ENCODE data around the gene UBA3.

UBA3 gene

GRCh38 chr3:69013253-69014021 is 66.7 kb downstream of the UBA3 start, which contains the start of gene EOGT:
Gene EOGT (minus strand): TSS chr3:69013684. CDS start chr3:69009846, 3,838 bp downstream.
- no peaks in the 10 kb centered on the region for H3K9me3 Mint-ChIP-seq
- peak; percentile 87 for ATAC-seq
- peaks cover 43% of the 10 kb centered on the region for H3K36me3 Mint-ChIP-seq
- peaks cover 22% of the 10 kb centered on the region for H3K4me1 Mint-ChIP-seq
- peak within 1 kb of the TSS; percentile 81 for H3K27ac Mint-ChIP-seq
- peak; percentile 76 to 92 for DNase-seq (ENCODE audit: low spot score in 2 of 2)
- peak within 1 kb of the TSS; percentile 72 for H3K4me3 Mint-ChIP-seq

- peaks cover 22% of the 10 kb centered on the region for H3K4me1 Mint-ChIP-seq
- H3K27ac Mint-ChIP-seq: peak overlapping the region; percentile 56
- ATAC-seq (peak; percentile 25), DNase-seq (ENCODE audit: low spot score in 2 of 2) (peak in 1 of 2 donors; percentile 63)
- peaks cover 43% of the 10 kb centered on the region for H3K36me3 Mint-ChIP-seq
- no peaks in the 10 kb centered on the region for H3K9me3 Mint-ChIP-seq
- H3K4me3 Mint-ChIP-seq: peak overlapping the region; percentile 72
These were observed 67.3 kb downstream of the UBA3 start for GRCh38 chr3:69012800-69013252.

DNA sequence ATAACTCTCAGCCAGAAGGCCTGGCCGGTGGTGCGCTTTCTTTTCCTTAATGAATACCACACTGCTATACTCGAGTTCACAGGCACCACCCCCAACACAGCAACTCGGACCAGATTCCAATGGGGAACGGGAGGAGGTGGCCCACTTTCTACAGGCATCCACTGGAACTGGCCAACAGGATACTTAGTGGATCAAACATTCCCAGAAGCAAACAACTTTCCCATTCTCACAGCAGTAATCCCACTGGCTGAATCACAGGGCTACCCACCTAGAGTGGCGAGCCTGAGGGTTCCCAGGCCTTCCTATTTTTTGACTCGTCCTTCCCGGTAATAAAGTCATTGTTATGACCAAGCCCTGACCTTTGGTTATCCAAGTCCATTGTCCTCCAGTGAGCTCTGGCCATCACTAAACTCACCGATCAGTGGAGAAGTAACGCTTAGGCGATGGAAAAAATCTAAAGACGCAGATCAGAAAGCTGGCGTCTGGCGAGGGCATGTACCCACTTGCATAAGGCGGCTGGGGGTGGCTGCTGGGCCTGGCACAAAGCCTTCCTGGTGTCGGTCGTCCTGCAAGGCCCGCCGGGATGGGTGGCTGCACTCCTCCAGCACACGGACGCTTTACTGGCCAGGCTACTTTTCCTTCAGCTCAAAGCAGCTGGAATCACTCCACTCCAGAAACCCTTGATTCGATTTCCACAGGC is 67.9 kb downstream of the UBA3 start:
- Mint-ChIP-seq H3K4me1 (peaks cover 22% of the 10 kb centered on the region), H3K36me3 (peaks cover 41% of the 10 kb centered on the region), H3K27ac (peak overlapping the region; percentile 56), H3K4me3 (peak overlapping the region; percentile 72), H3K9me3 (no peaks in the 10 kb centered on the region)
- ATAC-seq (no peak), DNase-seq (ENCODE audit: low spot score in 2 of 2) (no peak)

DNA sequence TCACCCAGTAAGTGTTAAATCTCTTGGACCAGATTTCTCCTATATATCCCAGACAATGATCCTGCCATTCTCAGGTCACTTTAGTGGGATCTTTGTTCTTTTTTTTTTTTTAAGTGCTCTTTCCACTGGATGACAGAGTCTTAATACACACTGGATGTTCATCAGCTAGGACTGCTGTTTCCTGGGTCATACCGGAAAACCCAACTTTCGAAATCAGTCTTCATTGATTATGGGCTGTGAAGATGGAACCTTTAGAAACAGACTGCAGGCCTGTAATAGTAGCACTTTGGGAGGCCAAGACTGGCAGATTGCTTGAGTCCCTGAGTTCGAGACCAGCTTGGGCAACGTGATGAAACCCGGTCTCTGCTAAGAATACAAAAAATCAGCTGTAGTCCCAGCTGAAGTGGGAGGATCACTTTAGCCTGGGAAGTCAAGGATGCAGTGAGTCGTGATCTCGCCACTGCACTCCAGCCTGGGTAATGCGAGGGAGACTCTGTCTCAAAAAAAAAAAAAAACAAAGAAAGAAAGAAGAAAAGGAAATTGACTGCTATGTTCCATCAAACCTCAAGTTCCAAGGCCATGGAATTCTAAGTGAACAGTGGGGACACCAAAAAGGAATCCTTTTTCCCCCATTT is 69.0 kb downstream of the UBA3 start:
- Mint-ChIP-seq H3K4me3 (peak overlapping the region; percentile 72), H3K36me3 (peaks cover 47% of the 10 kb centered on the region), H3K27ac (peak overlapping the region; percentile 53), H3K4me1 (peaks cover 22% of the 10 kb centered on the region), H3K9me3 (no peaks in the 10 kb centered on the region)
- DNase-seq (ENCODE audit: low spot score in 2 of 2): no peak
- no peak for ATAC-seq

DNA sequence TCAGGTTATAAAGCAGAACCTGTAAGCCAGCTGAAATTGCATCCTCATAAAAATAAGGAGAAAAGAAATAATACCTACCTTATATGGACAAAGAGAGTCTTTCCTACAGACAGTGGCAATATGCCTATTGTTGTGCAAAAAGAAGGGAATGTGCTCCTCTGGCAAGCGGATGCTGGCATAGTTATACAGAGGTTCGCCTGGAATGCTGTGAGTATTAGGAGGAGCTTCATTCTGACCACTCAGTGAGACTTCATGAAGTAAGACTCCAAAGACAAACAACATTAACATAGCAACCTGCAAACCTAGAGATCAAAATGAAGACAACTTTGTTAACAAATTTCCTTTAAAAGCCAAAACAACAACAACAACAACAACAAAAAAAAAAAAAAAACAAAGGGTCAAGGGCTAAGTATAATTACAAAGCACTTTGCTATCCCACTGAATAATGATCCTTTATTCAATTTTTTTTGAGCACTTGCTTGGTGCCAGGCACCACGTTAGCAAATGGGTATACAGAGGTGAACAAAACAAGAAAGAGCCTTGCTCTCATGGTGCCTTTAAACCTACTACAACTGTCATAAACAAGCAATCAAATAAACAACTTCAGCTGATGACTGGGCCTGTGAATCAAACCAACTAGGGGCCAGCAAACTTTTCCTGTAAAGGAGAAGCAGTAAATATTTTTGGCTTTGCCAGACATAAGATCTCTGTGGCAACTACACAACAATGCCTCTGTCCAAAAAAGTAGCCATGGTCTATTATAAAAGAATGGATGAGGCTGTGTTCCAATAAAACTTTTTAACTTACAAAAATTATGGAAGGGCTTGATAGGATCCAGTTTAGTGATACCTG is 70.4 kb downstream of the UBA3 start:
- ATAC-seq: no peak
- peaks cover 14% of the 10 kb centered on the region for H3K4me1 Mint-ChIP-seq
- no peak for DNase-seq (ENCODE audit: low spot score in 2 of 2)
- H3K27ac Mint-ChIP-seq: peak overlapping the region; percentile 53
- H3K9me3 Mint-ChIP-seq: no peaks in the 10 kb centered on the region
- peaks cover 61% of the 10 kb centered on the region for H3K36me3 Mint-ChIP-seq
- H3K4me3 Mint-ChIP-seq: no peak overlapping the region

DNA sequence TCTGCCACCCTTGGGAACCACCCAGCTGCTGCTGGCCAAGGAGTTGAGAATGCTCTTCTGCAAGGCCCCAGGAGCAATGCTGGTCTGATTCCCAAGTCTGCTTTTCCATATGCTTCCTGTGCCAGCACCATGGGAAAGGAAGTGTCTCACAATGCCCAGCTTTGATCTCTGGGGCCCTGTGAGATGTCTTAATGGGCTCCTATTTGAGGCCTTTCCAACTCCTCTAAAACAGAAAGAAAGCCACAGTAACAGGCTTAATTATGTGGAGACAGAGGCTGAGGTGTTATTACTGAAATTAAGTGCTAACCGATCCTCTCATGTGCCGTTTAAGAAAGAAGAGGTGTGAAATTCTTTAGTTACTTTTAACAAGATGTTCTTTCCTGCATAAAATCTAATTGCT is 71.2 kb downstream of the UBA3 start:
- Mint-ChIP-seq H3K4me3 (no peak overlapping the region), H3K9me3 (no peaks in the 10 kb centered on the region), H3K4me1 (peaks cover 14% of the 10 kb centered on the region), H3K27ac (no peak overlapping the region), H3K36me3 (peaks cover 69% of the 10 kb centered on the region)
- DNase-seq (ENCODE audit: low spot score in 2 of 2): no peak
- no peak for ATAC-seq

GRCh38 chr3:69005791-69006482 is 74.2 kb downstream of the UBA3 start:
- Mint-ChIP-seq H3K4me1 (no peaks in the 10 kb centered on the region), H3K4me3 (no peak overlapping the region), H3K36me3 (peaks cover 87% of the 10 kb centered on the region), H3K9me3 (no peaks in the 10 kb centered on the region), H3K27ac (peak overlapping the region; percentile 24)
- ATAC-seq (no peak), DNase-seq (ENCODE audit: low spot score in 2 of 2) (no peak)

DNA sequence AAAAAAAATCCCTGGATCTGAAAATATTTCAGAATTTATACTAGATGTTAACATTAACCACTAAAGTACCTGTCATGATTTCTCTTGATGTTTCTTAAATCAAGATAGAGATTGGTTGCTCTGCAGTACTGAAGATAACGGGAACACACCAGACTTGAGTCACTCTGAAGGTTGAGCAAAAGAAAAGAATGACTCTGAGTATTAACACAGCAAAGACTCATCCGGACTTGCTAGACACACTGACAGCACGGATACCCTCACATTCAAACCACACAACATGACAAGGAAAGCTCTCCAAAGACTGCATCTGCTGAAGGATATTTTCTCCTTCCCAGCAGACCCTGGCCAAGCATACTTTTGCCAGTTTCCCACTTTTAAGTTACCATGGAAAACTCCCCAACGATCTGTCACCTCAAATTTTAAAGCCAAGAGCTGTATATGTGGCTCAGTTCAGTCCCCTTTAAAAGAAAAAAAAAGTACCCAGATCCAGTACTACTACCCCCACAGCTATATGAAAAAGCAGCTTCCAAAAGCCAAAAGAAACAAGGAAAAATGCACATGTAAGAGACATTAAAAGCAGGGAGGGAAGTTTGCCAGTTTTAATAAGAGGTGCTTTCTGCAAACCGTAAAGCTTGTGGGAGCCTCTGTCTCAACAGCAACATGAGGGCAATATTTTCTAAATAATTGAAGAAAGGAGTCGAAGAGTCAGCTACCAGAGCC is 74.9 kb downstream of the UBA3 start:
- ATAC-seq (no peak), DNase-seq (ENCODE audit: low spot score in 2 of 2) (no peak)
- Mint-ChIP-seq H3K27ac (peak overlapping the region; percentile 24), H3K4me1 (no peaks in the 10 kb centered on the region), H3K36me3 (peaks cover 85% of the 10 kb centered on the region), H3K4me3 (no peak overlapping the region), H3K9me3 (no peaks in the 10 kb centered on the region)
